GM23248 (cell line): ENCODE measurements around the gene RERE.

Experiments
- EZH2 ChIP-seq: fragments of 200-600 bp; sonication (generic); IDR thresholded peaks from 2 replicates; pipeline ENCODE4 v1.6.1; 2018; ENCODE audit warnings: antibody characterized with exemption, mild to moderate bottlenecking; ENCODE audit not compliant: insufficient read depth, poor library complexity, severe bottlenecking
- EZH2phosphoT487 ChIP-seq: fragments of 200-600 bp; sonication (generic); IDR thresholded peaks from 2 replicates; pipeline ENCODE4 v1.6.1; 2018; ENCODE audit warnings: antibody characterized with exemption, moderate library complexity, mild to moderate bottlenecking, low read depth; ENCODE audit not compliant: insufficient read depth

DNA sequence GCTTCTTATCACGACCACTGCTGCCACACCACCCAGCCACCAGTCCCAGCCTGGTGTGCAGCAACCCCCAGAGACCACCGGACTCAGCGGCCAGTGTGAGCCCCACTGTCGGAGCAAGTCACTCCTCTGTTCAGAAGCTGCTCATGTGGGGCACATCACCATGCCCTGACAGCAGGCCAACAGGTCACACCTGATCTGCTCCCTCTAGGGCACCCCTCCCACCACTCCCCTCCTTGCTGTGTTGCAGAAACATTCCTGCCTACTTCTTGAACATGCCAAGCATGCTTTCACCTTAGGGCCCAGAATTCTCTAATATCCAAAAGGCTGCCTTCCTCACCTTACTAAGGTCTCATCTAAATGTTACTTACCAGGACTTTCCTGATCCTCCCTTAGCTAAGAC, 353.1 kb downstream of the RERE start:
- no peak for TF ChIP-seq EZH2phosphoT487
- no peak for TF ChIP-seq EZH2
